Measurements from ENCODE around the gene LITAF.
"Not testable (repeated sequence)": the region's sequence is repeated elsewhere in the genome, so short reads cannot be mapped to it uniquely, and the experiment has no call there.

The LITAF gene

GRCh38 chr16:11601425-11601824 lies 14.7 kb upstream of the LITAF start:
- no peak for DNase-seq (ENCODE audit: low read depth, low spot score)
- no peak for TF ChIP-seq CTCF (IDR thresholded peaks at IDR 0.05; ENCODE audit: low read depth, low read length)
- in situ Hi-C loops (cut with HindIII; ENCODE audit: low sequenced_read_pairs), result no loop called here
- no peak overlapping the region for H3K4me3 ChIP-seq (ENCODE audit: low read depth, low read length)

- H3K4me3 ChIP-seq (ENCODE audit: low read depth, low read length), result no peak overlapping the region
- TF ChIP-seq CTCF (IDR thresholded peaks at IDR 0.05; ENCODE audit: low read depth, low read length), result no peak
- DNase-seq (ENCODE audit: low read depth, low spot score), result no peak
- in situ Hi-C loops (cut with HindIII; ENCODE audit: low sequenced_read_pairs), result no loop called here
These were observed 12.9 kb upstream of the LITAF start for GRCh38 chr16:11599579-11599978.

GRCh38 chr16:11597235-11598095 lies 10.7 kb upstream of the LITAF start:
- DNase-seq (ENCODE audit: low read depth, low spot score), result peak; percentile 7
- TF ChIP-seq CTCF (IDR thresholded peaks at IDR 0.05; ENCODE audit: low read depth, low read length), result no peak
- H3K4me3 ChIP-seq (ENCODE audit: low read depth, low read length), result no peak overlapping the region
- in situ Hi-C loops (cut with HindIII; ENCODE audit: low sequenced_read_pairs), result no loop called here

GRCh38 chr16:11596572-11597226 lies 10.0 kb upstream of the LITAF start:
- in situ Hi-C loops (cut with HindIII; ENCODE audit: low sequenced_read_pairs), result no loop called here
- TF ChIP-seq CTCF (IDR thresholded peaks at IDR 0.05; ENCODE audit: low read depth, low read length), result no peak
- no peak overlapping the region for H3K4me3 ChIP-seq (ENCODE audit: low read depth, low read length)
- no peak for DNase-seq (ENCODE audit: low read depth, low spot score)

- no peak for DNase-seq (ENCODE audit: low read depth, low spot score)
- in situ Hi-C loops (cut with HindIII; ENCODE audit: low sequenced_read_pairs), result no loop called here
- TF ChIP-seq CTCF (IDR thresholded peaks at IDR 0.05; ENCODE audit: low read depth, low read length), result no peak
- no peak overlapping the region for H3K4me3 ChIP-seq (ENCODE audit: low read depth, low read length)
These were observed 6.9 kb upstream of the LITAF start for GRCh38 chr16:11593581-11593980.

- H3K4me3 ChIP-seq (ENCODE audit: low read depth, low read length); in situ Hi-C loops (cut with HindIII; ENCODE audit: low sequenced_read_pairs); DNase-seq (ENCODE audit: low read depth, low spot score): not testable (repeated sequence)
These were observed 6.4 kb upstream of the LITAF start for GRCh38 chr16:11593076-11593475.

- in situ Hi-C loops (cut with HindIII; ENCODE audit: low sequenced_read_pairs); DNase-seq (ENCODE audit: low read depth, low spot score); H3K4me3 ChIP-seq (ENCODE audit: low read depth, low read length): not testable (repeated sequence)
These were observed 4.9 kb upstream of the LITAF start for GRCh38 chr16:11591630-11592029.

All from astrocyte of the spinal cord (primary cell).